SU-DHL-6 (cell line): ENCODE measurements around the gene GARIN5A.

Experiments used
- EZH2phosphoT487 ChIP-seq: fragments of 200-600 bp; sonication (generic), shearing (Covaris generic); conservative IDR thresholded peaks from 2 replicates; pipeline ENCODE4 v1.6.1; 2018; ENCODE audit warnings: mild to moderate bottlenecking, antibody characterized with exemption, low read length, moderate library complexity, mixed read lengths
- TF ChIP-seq, protein P1 (sequence below): fragments of 200-600 bp; sonication (generic); IDR thresholded peaks from one replicate; pipeline ENCODE4 v1.5.1; 2017; ENCODE audit warnings: antibody characterized with exemption, mild to moderate bottlenecking, low read length, moderate library complexity; ENCODE audit not compliant: insufficient read depth, poor library complexity, severe bottlenecking

DNA sequence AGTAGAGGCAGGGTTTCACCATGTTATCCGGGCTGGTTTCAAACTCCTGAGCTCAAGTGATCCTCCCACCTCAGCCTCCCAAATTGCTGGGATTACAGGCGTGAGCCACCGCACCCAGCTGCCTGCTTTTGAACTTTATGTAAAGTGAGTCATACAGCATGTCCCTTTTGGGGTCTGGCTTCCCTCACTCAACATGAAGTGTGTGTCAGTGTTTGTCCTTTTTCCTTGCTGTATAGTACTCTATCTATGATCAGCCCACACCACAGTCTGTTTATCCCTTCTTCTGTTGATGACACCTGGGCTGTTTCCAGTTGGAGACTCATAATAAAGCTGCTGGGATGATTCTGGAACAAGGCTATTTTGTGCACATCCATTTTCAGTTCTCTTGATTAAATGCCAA lies 55.8 kb downstream of the GARIN5A start:
- TF ChIP-seq, protein P1, sequence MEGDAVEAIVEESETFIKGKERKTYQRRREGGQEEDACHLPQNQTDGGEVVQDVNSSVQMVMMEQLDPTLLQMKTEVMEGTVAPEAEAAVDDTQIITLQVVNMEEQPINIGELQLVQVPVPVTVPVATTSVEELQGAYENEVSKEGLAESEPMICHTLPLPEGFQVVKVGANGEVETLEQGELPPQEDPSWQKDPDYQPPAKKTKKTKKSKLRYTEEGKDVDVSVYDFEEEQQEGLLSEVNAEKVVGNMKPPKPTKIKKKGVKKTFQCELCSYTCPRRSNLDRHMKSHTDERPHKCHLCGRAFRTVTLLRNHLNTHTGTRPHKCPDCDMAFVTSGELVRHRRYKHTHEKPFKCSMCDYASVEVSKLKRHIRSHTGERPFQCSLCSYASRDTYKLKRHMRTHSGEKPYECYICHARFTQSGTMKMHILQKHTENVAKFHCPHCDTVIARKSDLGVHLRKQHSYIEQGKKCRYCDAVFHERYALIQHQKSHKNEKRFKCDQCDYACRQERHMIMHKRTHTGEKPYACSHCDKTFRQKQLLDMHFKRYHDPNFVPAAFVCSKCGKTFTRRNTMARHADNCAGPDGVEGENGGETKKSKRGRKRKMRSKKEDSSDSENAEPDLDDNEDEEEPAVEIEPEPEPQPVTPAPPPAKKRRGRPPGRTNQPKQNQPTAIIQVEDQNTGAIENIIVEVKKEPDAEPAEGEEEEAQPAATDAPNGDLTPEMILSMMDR = no peak
- no peak for TF ChIP-seq EZH2phosphoT487
